Right forelimb (tissue), 1 donor: ENCODE data around the gene FDXACB1.

Experiments
- DNase-seq: peaks from one replicate; pipeline ENCODE4 v3.0.0-alpha.2; 2018

Gene FDXACB1

GRCh38 chr11:111841370-111842053, 37.5 kb downstream of the FDXACB1 start:
- DNase-seq: peak; percentile 88

DNA sequence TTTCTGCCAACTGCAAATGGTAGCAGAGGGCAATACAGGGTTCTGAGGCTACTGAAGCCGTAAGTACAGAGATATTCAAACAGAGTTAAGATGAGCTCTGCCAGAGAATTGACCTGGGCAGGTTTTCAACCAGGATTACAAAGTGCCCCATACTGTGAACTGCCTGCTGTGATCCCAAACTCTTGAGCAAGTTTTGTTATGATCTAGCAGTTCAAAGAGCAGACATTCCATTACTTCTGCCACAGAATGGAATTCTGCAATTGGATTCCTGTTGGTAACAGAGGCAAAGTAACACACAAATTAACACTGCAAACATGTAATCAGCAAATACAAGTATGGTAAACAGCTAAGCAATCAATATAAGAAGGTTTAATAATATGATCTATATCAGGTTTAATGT, 38.8 kb downstream of the FDXACB1 start:
- DNase-seq: no peak

- DNase-seq: no peak
These were observed 40.9 kb downstream of the FDXACB1 start for GRCh38 chr11:111838054-111838453.

- DNase-seq: no peak
These were observed 41.5 kb downstream of the FDXACB1 start for GRCh38 chr11:111837366-111837891.

GRCh38 chr11:111836721-111837120, 42.2 kb downstream of the FDXACB1 start:
- DNase-seq: no peak

DNA sequence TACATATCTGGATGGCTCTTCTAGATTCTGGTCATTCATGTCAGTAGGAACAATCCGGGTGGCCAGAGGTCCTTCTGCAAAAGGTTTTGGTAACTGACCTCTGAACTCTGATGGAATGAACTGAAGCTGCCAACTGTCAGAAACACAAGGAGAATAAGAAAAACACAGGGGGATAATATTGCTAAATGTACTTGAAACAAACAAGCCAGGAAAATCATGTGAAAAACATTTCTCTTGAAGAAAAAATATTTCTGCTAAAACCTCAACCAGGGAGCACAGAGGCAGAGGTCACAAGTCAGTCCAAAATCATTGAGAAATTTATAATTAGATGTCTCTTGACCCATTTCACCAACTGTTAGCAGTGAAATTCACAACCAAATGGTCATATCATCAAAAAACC, 42.8 kb downstream of the FDXACB1 start:
- no peak for DNase-seq

- DNase-seq: no peak
These were observed 43.3 kb downstream of the FDXACB1 start for GRCh38 chr11:111835665-111836064.

DNA sequence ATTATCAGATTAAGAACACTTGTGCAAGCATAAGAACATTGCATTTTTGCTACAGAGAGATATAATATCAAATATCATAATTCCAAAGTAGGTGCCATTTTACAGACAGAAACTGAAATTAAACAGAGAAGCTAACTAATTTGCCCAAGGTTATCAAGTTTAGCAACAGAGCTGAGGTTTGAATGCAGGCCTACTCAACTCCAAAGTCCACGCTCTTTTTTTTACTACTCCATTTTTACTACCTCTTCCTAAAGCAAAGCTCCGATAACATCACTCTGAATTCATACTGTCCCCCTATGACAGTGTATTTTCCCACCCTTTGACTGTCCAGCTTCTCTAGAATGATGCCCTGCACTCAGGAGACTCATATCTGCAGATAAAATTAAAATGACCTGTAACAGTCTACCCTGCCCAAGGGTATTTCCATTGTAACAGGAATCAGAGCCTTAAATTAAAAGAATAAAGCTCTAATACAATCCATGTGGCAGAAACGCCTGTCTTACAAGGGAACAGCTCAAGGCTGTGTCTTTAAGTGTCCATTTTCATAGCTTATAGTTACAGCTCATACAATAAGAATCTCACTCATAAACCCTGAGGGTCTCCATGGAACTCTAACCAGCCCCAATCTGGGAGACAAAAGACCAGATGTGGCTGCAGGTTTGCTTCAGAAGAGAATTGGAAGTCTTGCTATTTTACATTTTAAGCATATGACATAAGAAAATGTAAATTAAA, 44.4 kb downstream of the FDXACB1 start:
- DNase-seq: no peak

DNA sequence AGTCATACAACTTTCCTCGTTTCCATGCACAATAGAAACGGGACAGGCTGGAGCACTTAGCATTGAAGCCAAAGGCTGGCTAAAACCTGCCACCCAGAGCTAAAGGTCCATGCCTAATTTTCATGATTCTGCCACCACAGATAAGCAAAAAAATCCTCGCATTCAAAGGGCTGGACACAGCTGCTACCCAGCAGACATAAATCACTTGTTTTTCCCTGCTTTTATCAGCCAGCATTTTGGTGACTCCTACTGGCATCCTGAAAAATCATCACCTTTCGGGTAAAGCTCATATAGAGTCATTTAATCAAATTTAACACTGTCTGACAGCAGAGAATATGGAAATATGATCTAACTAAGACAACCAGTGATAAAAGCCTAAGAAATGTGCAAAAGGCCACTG, 45.4 kb downstream of the FDXACB1 start:
- DNase-seq: no peak

DNA sequence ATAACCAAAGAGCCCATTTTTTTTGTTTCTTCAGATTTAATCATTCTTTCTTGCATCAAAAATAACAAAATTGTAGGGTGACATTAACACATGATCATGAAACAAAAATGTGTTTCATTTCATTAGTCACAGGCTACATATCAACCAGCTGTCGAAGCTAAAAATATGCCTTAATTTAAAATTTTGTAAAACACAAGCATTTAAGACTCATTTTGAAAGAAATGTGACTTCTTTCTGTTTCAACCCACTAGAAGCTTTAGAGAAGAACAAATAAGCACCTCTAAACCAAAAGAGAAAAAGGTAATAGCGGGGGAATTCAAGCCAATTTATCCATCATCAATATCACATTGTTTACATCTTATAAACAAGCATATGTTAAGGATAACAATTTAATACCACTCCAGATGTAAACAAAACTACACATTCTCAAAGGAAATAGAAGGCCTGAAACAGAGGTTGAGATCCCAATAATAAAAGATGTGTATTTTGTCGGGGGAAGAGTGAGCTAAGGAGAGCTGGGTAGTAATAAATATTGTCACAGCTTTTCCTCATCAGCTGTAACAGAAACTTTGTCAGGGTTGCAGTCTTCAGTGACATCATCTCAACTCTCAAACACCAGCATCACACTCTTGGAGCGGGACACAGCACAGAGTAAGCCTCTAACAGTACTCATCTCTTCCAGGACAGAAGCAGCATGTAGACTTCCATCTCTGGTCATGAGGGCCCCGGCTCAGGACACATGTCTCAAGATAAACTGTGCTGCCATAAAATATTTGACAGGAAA, 49.6 kb downstream of the FDXACB1 start:
- no peak for DNase-seq

- no peak for DNase-seq
These were observed 52.5 kb downstream of the FDXACB1 start for GRCh38 chr11:111826322-111826950.
